ENCODE data around the gene QRICH1.

GRCh38 chr3:49005998-49006397 is 87.9 kb downstream of the QRICH1 start:
- TF ChIP-seq SIN3A (IDR thresholded peaks at IDR 0.05; ENCODE audit: borderline replicate concordance, insufficient read depth, low read length) (no peak), TAF1 (IDR thresholded peaks at IDR 0.05; ENCODE audit: borderline replicate concordance, insufficient read depth, low read length) (no peak), POLR2AphosphoS5 (IDR thresholded peaks at IDR 0.05; ENCODE audit: low read depth, low read length) (no peak)
